SU-DHL-6 (cell line): ENCODE results near the gene PLCB1.

Experiments
- H2AFZ ChIP-seq: fragments of 200-600 bp; sonication (generic); 2 replicates; pipeline ENCODE4 v1.6.1; 2014; ENCODE audit warnings: low read depth, mild to moderate bottlenecking, moderate library complexity, mixed read lengths, antibody characterized with exemption, low read length; ENCODE audit not compliant: severe bottlenecking
- H3F3A ChIP-seq: fragments of 200-600 bp; shearing (Covaris generic); 2 replicates; pipeline ENCODE4 v1.6.0; 2016; ENCODE audit warnings: antibody characterized with exemption, mild to moderate bottlenecking; ENCODE audit not compliant: insufficient read depth
- H3K27ac ChIP-seq: fragments of 200-600 bp; sonication (generic); 2 replicates; pipeline ENCODE4 v1.5.1; 2016; ENCODE audit warnings: low read depth, mild to moderate bottlenecking, low read length, moderate library complexity, mixed read lengths
- H3K27me3 ChIP-seq: fragments of 200-600 bp; sonication (generic), shearing (Covaris generic); 2 replicates; pipeline ENCODE4 v1.6.0; 2014; ENCODE audit warnings: mild to moderate bottlenecking, low read length
- H3K36me3 ChIP-seq: fragments of 200-600 bp; sonication (generic); 2 replicates; pipeline ENCODE4 v1.6.1; 2014; ENCODE audit warnings: mild to moderate bottlenecking, low read length, mixed read lengths
- H3K4me2 ChIP-seq: fragments of 300-600, 200-600 bp; shearing (Covaris generic), sonication (generic); 2 replicates; pipeline ENCODE4 v1.6.0; 2014; ENCODE audit warnings: low read length, low read depth, mild to moderate bottlenecking; ENCODE audit not compliant: poor library complexity, severe bottlenecking
- H3K4me3 ChIP-seq: fragments of 200-600 bp; sonication (generic); 2 replicates; pipeline ENCODE4 v1.5.1; 2014; ENCODE audit warnings: antibody characterized with exemption, low read length, mild to moderate bottlenecking, mixed read lengths; ENCODE audit not compliant: insufficient read depth, poor library complexity, severe bottlenecking
- H3K79me2 ChIP-seq: fragments of 200-600 bp; sonication (generic); 2 replicates; pipeline ENCODE4 v1.6.1; 2014; ENCODE audit warnings: mild to moderate bottlenecking, low read length, moderate library complexity; ENCODE audit not compliant: insufficient read depth
- H3K9ac ChIP-seq: fragments of 200-600 bp; sonication (generic); 2 replicates; pipeline ENCODE4 v1.7.0; 2014; ENCODE audit warnings: mild to moderate bottlenecking, low read length
- H3K9me2 ChIP-seq: fragments of 200-600 bp; sonication (generic); replicated peaks from 2 replicates; pipeline ENCODE4 v1.6.1; 2014; ENCODE audit warnings: low read length; ENCODE audit not compliant: insufficient read depth
- H3K9me3 ChIP-seq: fragments of 200-600 bp; sonication (generic); 2 replicates; pipeline ENCODE4 v1.6.1; 2014; ENCODE audit warnings: low read length, mixed read lengths; ENCODE audit not compliant: insufficient read depth
- H4K20me1 ChIP-seq: fragments of 200-600 bp; sonication (generic); 2 replicates; pipeline ENCODE4 v1.6.1; 2014; ENCODE audit warnings: low read depth, mild to moderate bottlenecking, antibody characterized with exemption, low read length, moderate library complexity, mixed read lengths
- CTCF ChIP-seq: fragments of 200-600 bp; sonication (generic); IDR thresholded peaks from one replicate; pipeline ENCODE4 v1.5.1; 2017; ENCODE audit warnings: antibody characterized with exemption, mild to moderate bottlenecking, low read length, moderate library complexity; ENCODE audit not compliant: insufficient read depth, poor library complexity, severe bottlenecking
- EZH2phosphoT487 ChIP-seq: fragments of 200-600 bp; sonication (generic), shearing (Covaris generic); conservative IDR thresholded peaks from 2 replicates; pipeline ENCODE4 v1.6.1; 2018; ENCODE audit warnings: mild to moderate bottlenecking, antibody characterized with exemption, low read length, moderate library complexity, mixed read lengths

The PLCB1 gene

GRCh38 chr20:8803941-8804340 is 671.9 kb downstream of the PLCB1 start:
- H3K9me2 ChIP-seq, result no peaks in the 10 kb centered on the region
- H3K36me3 ChIP-seq, result no peaks in the 10 kb centered on the region
- no peaks in the 10 kb centered on the region for H3K27me3 ChIP-seq
- TF ChIP-seq CTCF, result no peak
- TF ChIP-seq EZH2phosphoT487, result no peak
- no peaks in the 10 kb centered on the region for H3K79me2 ChIP-seq
- no peaks in the 10 kb centered on the region for H3F3A ChIP-seq
- H3K27ac ChIP-seq, result no peak overlapping the region
- H2AFZ ChIP-seq, result no peak overlapping the region
- no peak overlapping the region for H3K9ac ChIP-seq
- H3K9me3 ChIP-seq, result no peaks in the 10 kb centered on the region
- H4K20me1 ChIP-seq, result no peaks in the 10 kb centered on the region
- no peak overlapping the region for H3K4me3 ChIP-seq
- H3K4me2 ChIP-seq, result no peak overlapping the region

- TF ChIP-seq EZH2phosphoT487 (no peak), CTCF (no peak)
- H3F3A ChIP-seq, result no peaks in the 10 kb centered on the region
- no peak overlapping the region for H3K9ac ChIP-seq
- H2AFZ ChIP-seq, result no peak overlapping the region
- no peaks in the 10 kb centered on the region for H3K9me2 ChIP-seq
- no peak overlapping the region for H3K4me2 ChIP-seq
- no peaks in the 10 kb centered on the region for H4K20me1 ChIP-seq
- no peaks in the 10 kb centered on the region for H3K27me3 ChIP-seq
- H3K27ac ChIP-seq, result no peak overlapping the region
- no peak overlapping the region for H3K4me3 ChIP-seq
- H3K9me3 ChIP-seq, result no peaks in the 10 kb centered on the region
- H3K36me3 ChIP-seq, result no peaks in the 10 kb centered on the region
- no peaks in the 10 kb centered on the region for H3K79me2 ChIP-seq
Measured at GRCh38 chr20:8805737-8806442, 673.8 kb downstream of the PLCB1 start.

- H3K9me3 ChIP-seq, result no peaks in the 10 kb centered on the region
- H4K20me1 ChIP-seq, result no peaks in the 10 kb centered on the region
- no peaks in the 10 kb centered on the region for H3F3A ChIP-seq
- H3K79me2 ChIP-seq, result no peaks in the 10 kb centered on the region
- no peaks in the 10 kb centered on the region for H3K27me3 ChIP-seq
- no peak for TF ChIP-seq EZH2phosphoT487
- TF ChIP-seq CTCF, result no peak
- H3K36me3 ChIP-seq, result no peaks in the 10 kb centered on the region
- H3K9me2 ChIP-seq, result no peaks in the 10 kb centered on the region
- H3K9ac ChIP-seq, result no peak overlapping the region
- H3K27ac ChIP-seq, result no peak overlapping the region
- H2AFZ ChIP-seq, result no peak overlapping the region
- no peak overlapping the region for H3K4me2 ChIP-seq
- H3K4me3 ChIP-seq, result no peak overlapping the region
Measured at GRCh38 chr20:8807480-8808201, 675.6 kb downstream of the PLCB1 start.
